H1 (cell line): ENCODE measurements around the gene AKR7A2. TPM values are rescaled to one million over a fixed set of nuclear protein-coding genes. Genes with fewer than 3 reads are reported as not detected.

Experiments
- CTCF ChIA-PET: fragments of 300-600 bp; sonication (Branson Sonifier 250); formaldehyde crosslinking; loops from one replicate; lab custom pipeline; 2021; ENCODE audit not compliant: partially characterized antibody; lab: Charles Lee
- POLR2A ChIA-PET: fragments of 300-600 bp; sonication (Branson Sonifier 250); formaldehyde crosslinking; loops from one replicate; lab custom pipeline; 2021; ENCODE audit warnings: inconsistent platforms; ENCODE audit not compliant: partially characterized antibody; lab: Charles Lee
- DNase-seq, 2 experiments: peaks; one replicate each; pipeline versions ENCODE4 v3.0.0 to v3.0.0-alpha.2; 2010 to 2022; ENCODE audit warnings: low spot score in 2 of 2, low read depth in 1 of 2, mixed read lengths in 1 of 2
- FAIRE-seq: peaks from 2 replicates; lab custom pipeline; 2011; peaks lifted over from hg19 to GRCh38; lab: Jason Lieb, UNC
- H2AFZ ChIP-seq: 2 replicates; pipeline ENCODE4 v1.8.1; 2012; ENCODE audit warnings: low read length, inconsistent platforms
- H2AK5ac ChIP-seq: 2 replicates; pipeline ENCODE4 v1.6.1; 2013; ENCODE audit warnings: low read depth, low read length
- H2BK120ac ChIP-seq: replicated peaks from 2 replicates; pipeline ENCODE3; 2013; ENCODE audit warnings: low read depth, low read length, inconsistent platforms
- H2BK12ac ChIP-seq: 2 replicates; pipeline ENCODE4 v1.6.1; 2013; ENCODE audit warnings: low read depth, low read length
- H2BK15ac ChIP-seq: 2 replicates; pipeline ENCODE4 v1.6.1; 2013; ENCODE audit warnings: low read length
- H2BK20ac ChIP-seq: 2 replicates; pipeline ENCODE4 v1.6.1; 2013; ENCODE audit warnings: low read length
- H2BK5ac ChIP-seq: 2 replicates; pipeline ENCODE4 v1.6.1; 2013; ENCODE audit warnings: low read depth, low read length
- H3K14ac ChIP-seq: 2 replicates; pipeline ENCODE4 v1.6.1; 2013; ENCODE audit warnings: inconsistent platforms; ENCODE audit not compliant: insufficient read length
- H3K18ac ChIP-seq: 2 replicates; pipeline ENCODE4 v1.6.1; 2013; ENCODE audit warnings: low read length; ENCODE audit errors: extremely low read depth
- H3K23ac ChIP-seq: 2 replicates; pipeline ENCODE4 v1.6.1; 2013; ENCODE audit warnings: inconsistent platforms; ENCODE audit not compliant: insufficient read length
- H3K23me2 ChIP-seq: 2 replicates; pipeline ENCODE4 v1.6.1; 2013; ENCODE audit warnings: low read depth, low read length
- H3K27ac ChIP-seq: 2 replicates; pipeline ENCODE4 v1.6.1; 2011; ENCODE audit warnings: low read depth, low read length, inconsistent platforms
- H3K27me3 ChIP-seq, 4 experiments: replicated peaks in 1 of 4; 1 replicate in 1 of 4; 2 replicates in 3 of 4; pipeline versions ENCODE4 v1.6.1 to v1.8.1; 2011 to 2013; ENCODE audit warnings: low read length in 3 of 4, mild to moderate bottlenecking in 3 of 4, inconsistent platforms in 2 of 4, mixed read lengths in 2 of 4, moderate library complexity in 1 of 4; ENCODE audit not compliant: control insufficient read depth in 3 of 4, insufficient read depth in 3 of 4; ENCODE audit errors: extremely low read depth in 1 of 4
- H3K36me3 ChIP-seq, 4 experiments: 2 replicates each; pipeline versions ENCODE4 v1.6.1 to v1.8.1; 2011 to 2013; ENCODE audit warnings: mild to moderate bottlenecking in 4 of 4, low read length in 3 of 4, moderate library complexity in 2 of 4, control low read depth in 1 of 4, inconsistent platforms in 1 of 4; ENCODE audit not compliant: insufficient read depth in 4 of 4, control insufficient read depth in 2 of 4
- H3K4ac ChIP-seq: replicated peaks from 2 replicates; pipeline ENCODE3; 2013; ENCODE audit warnings: low read length, low read depth, mixed read lengths, inconsistent platforms; ENCODE audit not compliant: insufficient read length
- H3K4me1 ChIP-seq, 4 experiments: replicated peaks in 1 of 4; 1 replicate in 1 of 4; 2 replicates in 3 of 4; pipeline versions ENCODE4 v1.6.1 to v1.8.1; 2011 to 2013; ENCODE audit warnings: low read length in 3 of 4, inconsistent platforms in 2 of 4, mixed read lengths in 1 of 4; ENCODE audit not compliant: insufficient read depth in 4 of 4, control insufficient read depth in 3 of 4
- H3K4me2 ChIP-seq, 2 experiments: 2 replicates each; pipeline versions ENCODE4 v1.6.1 to v1.8.1; 2011 to 2013; ENCODE audit warnings: low read depth in 2 of 2, low read length in 2 of 2, control low read depth in 1 of 2, inconsistent platforms in 1 of 2, mild to moderate bottlenecking in 1 of 2; ENCODE audit not compliant: insufficient read depth in 1 of 2
- H3K4me3 ChIP-seq, 4 experiments: fragments of 200-600, 300-600 bp in 1 of 4; sonication (generic), shearing (Covaris generic), sonication (Bioruptor Twin) in 1 of 4; 2 replicates each; pipeline versions ENCODE4 v1.5.1 to v1.8.1; 2011 to 2016; ENCODE audit warnings: low read length in 4 of 4, low read depth in 3 of 4, control low read depth in 2 of 4, inconsistent platforms in 2 of 4, mild to moderate bottlenecking in 2 of 4, mixed read lengths in 1 of 4, moderate library complexity in 1 of 4; ENCODE audit not compliant: insufficient read depth in 2 of 4; ENCODE audit errors: extremely low read depth in 1 of 4
- H3K56ac ChIP-seq: replicated peaks from 2 replicates; pipeline ENCODE3; 2013; ENCODE audit warnings: low read depth, mild to moderate bottlenecking, mixed read lengths, low read length, inconsistent platforms; ENCODE audit not compliant: insufficient read length
- H3K79me1 ChIP-seq: 2 replicates; pipeline ENCODE4 v1.6.1; 2013; ENCODE audit warnings: low read depth, low read length, control low read depth
- H3K79me2 ChIP-seq, 2 experiments: 2 replicates each; pipeline versions ENCODE4 v1.6.1 to v1.8.1; 2012 to 2013; ENCODE audit warnings: low read length in 2 of 2, mild to moderate bottlenecking in 2 of 2, inconsistent platforms in 1 of 2; ENCODE audit not compliant: insufficient read depth in 2 of 2, control insufficient read depth in 1 of 2
- H3K9ac ChIP-seq, 4 experiments: replicated peaks in 1 of 4; 1 replicate in 1 of 4; 2 replicates in 3 of 4; pipeline versions ENCODE4 v1.6.1 to v1.8.1; 2011 to 2013; ENCODE audit warnings: low read depth in 3 of 4, low read length in 3 of 4, control low read depth in 2 of 4, mild to moderate bottlenecking in 2 of 4, moderate library complexity in 2 of 4, inconsistent platforms in 1 of 4; ENCODE audit errors: extremely low read depth in 1 of 4
- H3K9me3 ChIP-seq, 2 experiments: 2 replicates each; pipeline versions ENCODE4 v1.6.1 to v1.8.1; 2012 to 2013; ENCODE audit warnings: mild to moderate bottlenecking in 2 of 2, moderate library complexity in 2 of 2, control low read depth in 1 of 2, inconsistent platforms in 1 of 2, low read depth in 1 of 2, low read length in 1 of 2, mixed read lengths in 1 of 2; ENCODE audit not compliant: insufficient read depth in 2 of 2
- H4K20me1 ChIP-seq, 2 experiments: replicated peaks in 1 of 2; 2 replicates each; pipeline versions ENCODE3 to v1.8.1; 2011 to 2013; ENCODE audit warnings: inconsistent platforms in 2 of 2, low read length in 2 of 2, mild to moderate bottlenecking in 1 of 2; ENCODE audit not compliant: insufficient read depth in 2 of 2, control insufficient read depth in 1 of 2
- H4K5ac ChIP-seq: 2 replicates; pipeline ENCODE4 v1.6.1; 2013; ENCODE audit warnings: low read length, low read depth, mixed read lengths, inconsistent platforms; ENCODE audit not compliant: insufficient read length
- H4K8ac ChIP-seq: 2 replicates; pipeline ENCODE4 v1.8.0; 2013; ENCODE audit warnings: mild to moderate bottlenecking, moderate library complexity, low read length, inconsistent platforms; ENCODE audit not compliant: insufficient read depth; ENCODE audit errors: extremely low read depth
- H4K91ac ChIP-seq: replicated peaks from 2 replicates; pipeline ENCODE3; 2013; ENCODE audit warnings: low read length, mixed read lengths, inconsistent platforms; ENCODE audit not compliant: insufficient read length
- ASH2L ChIP-seq: fragments of 200-600, 300-600 bp; sonication (generic); IDR thresholded peaks from one replicate; pipeline ENCODE4 v1.7.1; 2017; ENCODE audit warnings: low read length
- BRCA1 ChIP-seq: IDR thresholded peaks from 2 replicates; pipeline ENCODE4 v1.6.1; 2012; ENCODE audit warnings: low read depth, low read length, improper control_type of control experiment
- CREB1 ChIP-seq: IDR thresholded peaks from 2 replicates; pipeline ENCODE4 v1.6.1; 2012; ENCODE audit warnings: inconsistent platforms
- E2F6 ChIP-seq: IDR thresholded peaks from 2 replicates; pipeline ENCODE4 v1.6.1; 2012; ENCODE audit warnings: inconsistent platforms
- EGR1 ChIP-seq: IDR thresholded peaks from 2 replicates; pipeline ENCODE4 v1.6.1; 2011; ENCODE audit warnings: low read depth, low read length, borderline replicate concordance
- EP300 ChIP-seq, 2 experiments: IDR thresholded peaks; 1 replicate in 1 of 2; 2 replicates in 1 of 2; pipeline ENCODE4 v1.6.1; 2011 to 2012; ENCODE audit warnings: low read depth in 2 of 2, low read length in 2 of 2, mild to moderate bottlenecking in 2 of 2, borderline replicate concordance in 1 of 2, inconsistent platforms in 1 of 2, moderate library complexity in 1 of 2
- FOSL1 ChIP-seq: IDR thresholded peaks from 2 replicates; pipeline ENCODE4 v1.6.1; 2011; ENCODE audit warnings: mild to moderate bottlenecking, low read depth, low read length, moderate library complexity; ENCODE audit not compliant: insufficient read depth
- NANOG ChIP-seq: IDR thresholded peaks from 2 replicates; pipeline ENCODE4 v1.6.1; 2011; ENCODE audit warnings: low read length, low read depth, mild to moderate bottlenecking, inconsistent platforms; ENCODE audit not compliant: insufficient read depth, poor library complexity, severe bottlenecking
- POLR2A ChIP-seq, 2 experiments: IDR thresholded peaks; 1 replicate in 1 of 2; 2 replicates in 1 of 2; pipeline ENCODE4 v1.6.1; 2011; ENCODE audit warnings: low read depth in 2 of 2, low read length in 2 of 2, mild to moderate bottlenecking in 2 of 2; ENCODE audit errors: control extremely low read depth in 1 of 2
- POLR2AphosphoS5 ChIP-seq: IDR thresholded peaks from 2 replicates; pipeline ENCODE4 v1.6.1; 2011; ENCODE audit warnings: low read depth, low read length
- SUZ12 ChIP-seq: fragments of 200-600 bp; sonication (generic); IDR thresholded peaks from 2 replicates; pipeline ENCODE4 v1.6.1; 2012; ENCODE audit warnings: mild to moderate bottlenecking, inconsistent platforms, low read length, moderate library complexity, mixed read lengths
- TAF1 ChIP-seq: IDR thresholded peaks from 2 replicates; pipeline ENCODE4 v1.6.1; 2011; ENCODE audit warnings: mild to moderate bottlenecking, low read depth, low read length
- TBP ChIP-seq: IDR thresholded peaks from 2 replicates; pipeline ENCODE4 v1.6.1; 2011; ENCODE audit warnings: low read depth, low read length, improper control_type of control experiment
- WGBS, 2 experiments: shearing (Covaris generic) in 1 of 2; methylation state at CpG; one replicate each; pipeline versions ENCODE4 v1.1.6 to v1.1.7; 2013 to 2015; ENCODE audit warnings: low lambda C conversion rate in 2 of 2, mixed read lengths in 2 of 2, inconsistent platforms in 1 of 2, low coverage in 1 of 2, missing lambda C conversion rate in 1 of 2; ENCODE audit not compliant: insufficient replicate concordance in 2 of 2, insufficient coverage in 1 of 2, insufficient read length in 1 of 2; ENCODE audit errors: extremely low coverage in 1 of 2, missing lambda C conversion rate in 1 of 2; 5-methylcytosine and 5-hydroxymethylcytosine counted together
- polyA plus RNA-seq, 7 experiments: library from polyadenylated mRNA; depleted of rRNA in 3 of 7; stranded (reverse) in 5 of 7; unstranded in 2 of 7; fragments of >200 nt in 5 of 7; fragments of 200-250 nt in 2 of 7; gene quantifications; 1 replicate in 5 of 7; 2 replicates in 1 of 7; 4 replicates in 1 of 7; pipeline versions ENCODE4 v1.2.1 to v1.2.3, GENCODE V29; 2011 to 2013; ENCODE audit warnings: missing spikeins in 2 of 7, mixed read lengths in 2 of 7
- total RNA-seq: library from RNA; stranded (reverse); fragmentation: NEBNext Ultra II Directional; extraction: Animal tissue kit (Norgen Biotek cat#: 25700); gene quantifications from 2 replicates; pipeline ENCODE4 v1.2.1, GENCODE V29; 2021
- TF ChIP-seq, protein P1 (sequence below): IDR thresholded peaks from 2 replicates; pipeline ENCODE4 v1.6.1; 2011; ENCODE audit warnings: low read depth, mild to moderate bottlenecking, low read length; ENCODE audit not compliant: insufficient read depth

Gene AKR7A2
- total and polyA plus RNA-seq, 2 of the 8 experiments (the other 6 are each of a cell fraction or from before 2014, with no cell fraction given) = 32.0 to 48.3 TPM

DNA sequence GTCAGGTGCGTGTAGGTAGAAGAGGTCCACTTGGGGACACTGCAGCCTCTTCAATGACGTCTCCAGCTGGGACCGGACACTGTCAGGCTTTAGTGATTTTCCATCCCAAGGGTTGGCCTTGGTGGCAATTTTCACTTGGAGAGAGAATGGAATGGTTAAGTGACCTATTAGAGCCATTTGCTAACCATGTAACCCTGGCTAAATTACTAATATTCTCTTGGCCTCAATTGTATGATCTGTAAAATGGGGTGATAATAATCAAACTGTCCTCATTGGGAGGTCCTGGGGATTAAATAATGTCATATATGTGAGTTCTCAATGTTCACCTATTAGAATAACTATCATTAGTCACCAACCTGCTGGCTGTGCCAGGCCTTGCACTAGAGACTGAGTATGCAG lies 3.4 kb downstream of the AKR7A2 start:
- Histone ChIP-seq H3K79me1 (peaks cover 2% of the 10 kb centered on the region; the same call in 1 of the 2 replicates), H2AFZ (no peak overlapping the region), H3K27me3 (peaks cover 0 to 4% (median 1%) of the 10 kb centered on the region in 4 experiments; a peak in 1 of 7 replicates), H2BK15ac (no peak overlapping the region), H3K56ac (no peak overlapping the region), H3K79me2 (peaks cover 0 to 2% of the 10 kb centered on the region in 2 experiments; a peak in 1 of 4 replicates), H3K4me2 (no peak overlapping the region), H3K18ac (no peak overlapping the region), H3K23ac (no peak overlapping the region), H3K4me3 (no peak overlapping the region), H4K20me1 (peaks cover 5 to 6% of the 10 kb centered on the region in 2 experiments), H2BK120ac (no peak overlapping the region), H2AK5ac (no peak overlapping the region), H3K23me2 (peaks cover 10% of the 10 kb centered on the region; the same call in 1 of the 2 replicates), H3K4ac (no peak overlapping the region), H3K36me3 (peaks cover 5 to 25% (median 17%) of the 10 kb centered on the region in 4 experiments; a peak in 7 of 8 replicates), H2BK12ac (no peak overlapping the region), H4K91ac (no peak overlapping the region), H3K27ac (no peak overlapping the region), H3K9me3 (no peaks in the 10 kb centered on the region), H2BK20ac (no peak overlapping the region), H4K8ac (no peak overlapping the region), H2BK5ac (no peak overlapping the region), H3K4me1 (peaks cover 0 to 14% (median 7%) of the 10 kb centered on the region in 4 experiments; a peak in 6 of 7 replicates), H3K9ac (no peak overlapping the region), H3K14ac (no peak overlapping the region), H4K5ac (no peak overlapping the region)
- FAIRE-seq (no peak), DNase-seq (no peak)
- 95% methylated on average over 3 of the region's 3 CpGs; no CpG with 5 or more reads in 1 of the 2 experiments for WGBS, 2 experiments
- ChIA-PET CTCF (interaction anchor here (1.3 kb wide), 1 partner anchor 33 kb away, joined by 3 read pairs; no protein-coding TSS in a partner anchor), POLR2A (no interaction called here)
- TF ChIP-seq TAF1 (no peak), TBP (no peak), CREB1 (no peak), FOSL1 (no peak), BRCA1 (no peak), NANOG (no peak), POLR2AphosphoS5 (no peak), POLR2A (IDR thresholded peaks at IDR 0.05; ENCODE audit: control extremely low read depth in 1 of 2, low read depth in 2 of 2, low read length in 2 of 2) (no peak), EGR1 (no peak), E2F6 (no peak), EP300 (IDR thresholded peaks at IDR 0.05; ENCODE audit: borderline replicate concordance in 1 of 2, low read depth in 2 of 2, low read length in 2 of 2) (no peak), SUZ12 (no peak), ASH2L (no peak)
- TF ChIP-seq, protein P1, sequence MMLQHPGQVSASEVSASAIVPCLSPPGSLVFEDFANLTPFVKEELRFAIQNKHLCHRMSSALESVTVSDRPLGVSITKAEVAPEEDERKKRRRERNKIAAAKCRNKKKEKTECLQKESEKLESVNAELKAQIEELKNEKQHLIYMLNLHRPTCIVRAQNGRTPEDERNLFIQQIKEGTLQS = no peak
